ENCODE measurements around the gene ST7L. TPM values are rescaled to one million over a fixed set of nuclear protein-coding genes. Genes with fewer than 3 reads are reported as not detected.

Gene ST7L
- total RNA-seq, 6 donors from 2014 or later = 14.4 to 33.9 (median 16.1) TPM

- no peaks in the 10 kb centered on the region for H3K9me3 ChIP-seq
- H3K4me1 ChIP-seq = no peaks in the 10 kb centered on the region
- DNase-seq (no peak), ATAC-seq (ENCODE audit: low FRiP score in 2 of 2) (no peak)
- H3K4me3 ChIP-seq = no peak overlapping the region
- 89 to 93% methylated on average over 6 of the region's 6 CpGs for WGBS, 2 donors
- TF ChIP-seq POLR2A (IDR thresholded peaks at IDR 0.05) (no peak), POLR2AphosphoS5 (IDR thresholded peaks at IDR 0.05) (no peak), EP300 (IDR thresholded peaks at IDR 0.05) (no peak), CTCF (IDR thresholded peaks at IDR 0.05) (no peak)
- no peaks in the 10 kb centered on the region for H3K27me3 ChIP-seq
- H3K36me3 ChIP-seq = peaks cover 0 to 3% (median 1%) of the 10 kb centered on the region in 4 donors
- no peak overlapping the region for H3K27ac ChIP-seq
These were observed 85.9 kb downstream of the ST7L start for GRCh38 chr1:112533029-112533428.

GRCh38 chr1:112532064-112532463 is 86.9 kb downstream of the ST7L start:
- no peak overlapping the region for H3K27ac ChIP-seq
- 92 to 93% methylated on average over 4 of the region's 4 CpGs for WGBS, 2 donors
- peaks cover 0 to 12% (median 6%) of the 10 kb centered on the region in 4 donors for H3K36me3 ChIP-seq
- ATAC-seq (ENCODE audit: low FRiP score in 2 of 2) (no peak), DNase-seq (no peak)
- H3K4me3 ChIP-seq = no peak overlapping the region
- no peaks in the 10 kb centered on the region for H3K27me3 ChIP-seq
- TF ChIP-seq CTCF (IDR thresholded peaks at IDR 0.05) = no peak
- TF ChIP-seq POLR2AphosphoS5 (IDR thresholded peaks at IDR 0.05) = no peak
- no peak for TF ChIP-seq POLR2A (IDR thresholded peaks at IDR 0.05)
- no peak for TF ChIP-seq EP300 (IDR thresholded peaks at IDR 0.05)
- no peaks in the 10 kb centered on the region for H3K4me1 ChIP-seq
- no peaks in the 10 kb centered on the region for H3K9me3 ChIP-seq

- Histone ChIP-seq H3K4me3 (no peak overlapping the region), H3K36me3 (peaks cover 0 to 21% (median 10%) of the 10 kb centered on the region in 4 donors), H3K27me3 (no peaks in the 10 kb centered on the region), H3K27ac (no peak overlapping the region), H3K9me3 (no peaks in the 10 kb centered on the region), H3K4me1 (no peaks in the 10 kb centered on the region)
- no peak for TF ChIP-seq CTCF (IDR thresholded peaks at IDR 0.05)
- TF ChIP-seq EP300 (IDR thresholded peaks at IDR 0.05) = no peak
- TF ChIP-seq POLR2AphosphoS5 (IDR thresholded peaks at IDR 0.05) = no peak
- no peak for TF ChIP-seq POLR2A (IDR thresholded peaks at IDR 0.05)
- no peak for ATAC-seq (ENCODE audit: low FRiP score in 2 of 2)
- no peak for DNase-seq
These were observed 88.1 kb downstream of the ST7L start for GRCh38 chr1:112530832-112531231.

- H3K27me3 ChIP-seq = no peaks in the 10 kb centered on the region
- H3K27ac ChIP-seq = no peak overlapping the region
- no peak overlapping the region for H3K4me3 ChIP-seq
- TF ChIP-seq POLR2AphosphoS5 (IDR thresholded peaks at IDR 0.05) (no peak), EP300 (IDR thresholded peaks at IDR 0.05) (no peak), POLR2A (IDR thresholded peaks at IDR 0.05) (no peak), CTCF (IDR thresholded peaks at IDR 0.05) (no peak)
- no peaks in the 10 kb centered on the region for H3K9me3 ChIP-seq
- peaks cover 0 to 30% (median 17%) of the 10 kb centered on the region in 4 donors for H3K36me3 ChIP-seq
- no peak for ATAC-seq (ENCODE audit: low FRiP score in 2 of 2)
- no peak for DNase-seq
- H3K4me1 ChIP-seq = no peaks in the 10 kb centered on the region
These were observed 89.6 kb downstream of the ST7L start for GRCh38 chr1:112529301-112529700.

GRCh38 chr1:112528076-112528475 is 90.9 kb downstream of the ST7L start:
- no peak for DNase-seq
- TF ChIP-seq CTCF (IDR thresholded peaks at IDR 0.05) (no peak), POLR2AphosphoS5 (IDR thresholded peaks at IDR 0.05) (no peak), EP300 (IDR thresholded peaks at IDR 0.05) (no peak), POLR2A (IDR thresholded peaks at IDR 0.05) (no peak)
- H3K4me1 ChIP-seq = no peaks in the 10 kb centered on the region
- ATAC-seq (ENCODE audit: low FRiP score in 2 of 2) = no peak
- H3K4me3 ChIP-seq = no peak overlapping the region
- H3K27me3 ChIP-seq = no peaks in the 10 kb centered on the region
- H3K9me3 ChIP-seq = no peaks in the 10 kb centered on the region
- H3K36me3 ChIP-seq = peaks cover 0 to 36% (median 16%) of the 10 kb centered on the region in 4 donors
- H3K27ac ChIP-seq = no peak overlapping the region

All from upper lobe of left lung (tissue), 6 donors.